Neural cell (in vitro differentiated cells): ENCODE results near the gene C1orf226. TPM values are rescaled to one million over a fixed set of nuclear protein-coding genes. Genes with fewer than 3 reads are reported as not detected.

Experiments used
- H2AFZ ChIP-seq: fragments of 200-600, 300-800 bp; sonication (generic), shearing (Covaris generic); 2 replicates; pipeline ENCODE4 v1.6.0; 2014; ENCODE audit warnings: low read depth, mild to moderate bottlenecking, antibody characterized with exemption, low read length, moderate library complexity
- H3F3A ChIP-seq: fragments of 200-600 bp; shearing (Covaris generic); 2 replicates; pipeline ENCODE4 v1.6.1; 2016; ENCODE audit warnings: mild to moderate bottlenecking, moderate library complexity, mixed read lengths, antibody characterized with exemption, low read length; ENCODE audit not compliant: insufficient read depth, poor library complexity, severe bottlenecking
- H3K27ac ChIP-seq: fragments of 200-600, 300-800 bp; sonication (generic), shearing (Covaris generic); 2 replicates; pipeline ENCODE4 v1.5.1; 2014; ENCODE audit warnings: mild to moderate bottlenecking, low read length, moderate library complexity
- H3K27me3 ChIP-seq: fragments of 300-800, 200-600 bp; sonication (generic), shearing (Covaris generic); 2 replicates; pipeline ENCODE4 v1.6.0; 2014; ENCODE audit warnings: mild to moderate bottlenecking, low read depth, low read length, moderate library complexity; ENCODE audit not compliant: insufficient read depth
- H3K36me3 ChIP-seq: fragments of 300-800, 200-600 bp; sonication (generic), shearing (Covaris generic); 2 replicates; pipeline ENCODE4 v1.5.1; 2014; ENCODE audit warnings: mild to moderate bottlenecking, antibody characterized with exemption, low read length, moderate library complexity; ENCODE audit not compliant: insufficient read depth
- H3K4me2 ChIP-seq: fragments of 300-800, 200-600 bp; sonication (generic), shearing (Covaris generic); 2 replicates; pipeline ENCODE4 v1.6.0; 2014; ENCODE audit warnings: mild to moderate bottlenecking, low read length
- H3K4me3 ChIP-seq: fragments of 300-800, 200-600 bp; sonication (generic), shearing (Covaris generic); 2 replicates; pipeline ENCODE4 v1.5.1; 2014; ENCODE audit warnings: mild to moderate bottlenecking, low read length, moderate library complexity
- H3K79me2 ChIP-seq: fragments of 200-600 bp; shearing (Covaris generic); replicated peaks from 2 replicates; pipeline ENCODE4 v1.6.0; 2014; ENCODE audit warnings: mild to moderate bottlenecking, low read length, moderate library complexity; ENCODE audit not compliant: insufficient read depth
- H3K9ac ChIP-seq: fragments of 300-800, 200-600 bp; sonication (generic), shearing (Covaris generic); 2 replicates; pipeline ENCODE4 v1.6.1; 2016; ENCODE audit warnings: mild to moderate bottlenecking, low read length, mixed read lengths
- H3K9me2 ChIP-seq: fragments of 200-600 bp; shearing (Covaris generic); 2 replicates; pipeline ENCODE4 v1.6.1; 2016; ENCODE audit warnings: mild to moderate bottlenecking, low read length, mixed read lengths; ENCODE audit not compliant: insufficient read depth
- H3K9me3 ChIP-seq: fragments of 200-600, 300-800 bp; sonication (generic), shearing (Covaris generic); 2 replicates; pipeline ENCODE4 v1.6.1; 2016; ENCODE audit warnings: mild to moderate bottlenecking, mixed run types, low read length, moderate library complexity, mixed read lengths
- H4K20me1 ChIP-seq: fragments of 200-600 bp; shearing (Covaris generic); 2 replicates; pipeline ENCODE4 v1.6.1; 2016; ENCODE audit warnings: mild to moderate bottlenecking, mixed run types; ENCODE audit not compliant: insufficient read depth
- EP300 ChIP-seq: fragments of 450-650 bp; conservative IDR thresholded peaks from 2 replicates; pipeline ENCODE4 v1.6.1; 2014; ENCODE audit warnings: antibody characterized with exemption, mild to moderate bottlenecking, moderate library complexity; ENCODE audit not compliant: poor library complexity, severe bottlenecking
- EZH2 ChIP-seq: fragments of 200-600, 300-800 bp; shearing (Covaris generic), sonication (generic); IDR thresholded peaks from 2 replicates; pipeline ENCODE4 v1.6.1; 2014; ENCODE audit warnings: antibody characterized with exemption, low read length, borderline replicate concordance, mild to moderate bottlenecking; ENCODE audit not compliant: insufficient read depth, poor library complexity, severe bottlenecking
- MXI1 ChIP-seq: fragments of 450-650 bp; conservative IDR thresholded peaks from 2 replicates; pipeline ENCODE4 v1.6.1; 2014; ENCODE audit warnings: antibody characterized with exemption, mild to moderate bottlenecking; ENCODE audit not compliant: poor library complexity, severe bottlenecking
- POLR2AphosphoS5 ChIP-seq: IDR thresholded peaks from 2 replicates; pipeline ENCODE4 v1.6.1; 2012
- RAD21 ChIP-seq: fragments of 450-650 bp; conservative IDR thresholded peaks from 2 replicates; pipeline ENCODE4 v1.6.1; 2014; ENCODE audit warnings: antibody characterized with exemption, mild to moderate bottlenecking, moderate library complexity
- REST ChIP-seq: IDR thresholded peaks from 2 replicates; pipeline ENCODE4 v1.6.1; 2012; ENCODE audit warnings: borderline replicate concordance
- SMC3 ChIP-seq: fragments of 450-650 bp; conservative IDR thresholded peaks from 2 replicates; pipeline ENCODE4 v1.6.1; 2014; ENCODE audit warnings: antibody characterized with exemption, mild to moderate bottlenecking, moderate library complexity; ENCODE audit not compliant: poor library complexity
- TAF1 ChIP-seq: IDR thresholded peaks from 2 replicates; pipeline ENCODE4 v1.6.1; 2012; ENCODE audit warnings: low read depth
- polyA plus RNA-seq: library from polyadenylated mRNA; depleted of rRNA; stranded (reverse); fragments of >200 nt; gene quantifications from 2 replicates; pipeline ENCODE4 v1.2.3, GENCODE V29; 2014
- TF ChIP-seq, protein P1 (sequence below): fragments of 450-650 bp; IDR thresholded peaks from 2 replicates; pipeline ENCODE4 v1.5.1; 2014; ENCODE audit warnings: antibody characterized with exemption, mild to moderate bottlenecking, moderate library complexity; ENCODE audit not compliant: poor library complexity, severe bottlenecking

C1orf226 gene
- polyA plus RNA-seq, 1 donor from 2014 or later, result 6.7 TPM

GRCh38 chr1:162347281-162347680, 34.2 kb upstream of the C1orf226 start:
- no peak for TF ChIP-seq TAF1
- no peak for TF ChIP-seq EZH2
- TF ChIP-seq EP300, result no peak
- no peak for TF ChIP-seq SMC3
- TF ChIP-seq MXI1, result no peak
- TF ChIP-seq POLR2AphosphoS5, result no peak
- TF ChIP-seq, protein P1, sequence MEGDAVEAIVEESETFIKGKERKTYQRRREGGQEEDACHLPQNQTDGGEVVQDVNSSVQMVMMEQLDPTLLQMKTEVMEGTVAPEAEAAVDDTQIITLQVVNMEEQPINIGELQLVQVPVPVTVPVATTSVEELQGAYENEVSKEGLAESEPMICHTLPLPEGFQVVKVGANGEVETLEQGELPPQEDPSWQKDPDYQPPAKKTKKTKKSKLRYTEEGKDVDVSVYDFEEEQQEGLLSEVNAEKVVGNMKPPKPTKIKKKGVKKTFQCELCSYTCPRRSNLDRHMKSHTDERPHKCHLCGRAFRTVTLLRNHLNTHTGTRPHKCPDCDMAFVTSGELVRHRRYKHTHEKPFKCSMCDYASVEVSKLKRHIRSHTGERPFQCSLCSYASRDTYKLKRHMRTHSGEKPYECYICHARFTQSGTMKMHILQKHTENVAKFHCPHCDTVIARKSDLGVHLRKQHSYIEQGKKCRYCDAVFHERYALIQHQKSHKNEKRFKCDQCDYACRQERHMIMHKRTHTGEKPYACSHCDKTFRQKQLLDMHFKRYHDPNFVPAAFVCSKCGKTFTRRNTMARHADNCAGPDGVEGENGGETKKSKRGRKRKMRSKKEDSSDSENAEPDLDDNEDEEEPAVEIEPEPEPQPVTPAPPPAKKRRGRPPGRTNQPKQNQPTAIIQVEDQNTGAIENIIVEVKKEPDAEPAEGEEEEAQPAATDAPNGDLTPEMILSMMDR, result no peak
- no peak for TF ChIP-seq REST
- no peak for TF ChIP-seq RAD21
- no peak overlapping the region for H3K27ac ChIP-seq
- H2AFZ ChIP-seq, result no peak overlapping the region
- no peaks in the 10 kb centered on the region for H3K36me3 ChIP-seq
- no peak overlapping the region for H3K4me2 ChIP-seq
- H3K9me3 ChIP-seq, result no peaks in the 10 kb centered on the region
- H3K9me2 ChIP-seq, result no peaks in the 10 kb centered on the region
- no peaks in the 10 kb centered on the region for H3K79me2 ChIP-seq
- no peaks in the 10 kb centered on the region for H3F3A ChIP-seq
- H3K9ac ChIP-seq, result no peak overlapping the region
- no peak overlapping the region for H3K4me3 ChIP-seq
- no peaks in the 10 kb centered on the region for H3K27me3 ChIP-seq
- no peaks in the 10 kb centered on the region for H4K20me1 ChIP-seq

- Histone ChIP-seq H3F3A (no peaks in the 10 kb centered on the region), H3K9me2 (no peaks in the 10 kb centered on the region), H3K9me3 (no peaks in the 10 kb centered on the region), H3K36me3 (no peaks in the 10 kb centered on the region), H3K4me3 (no peak overlapping the region), H4K20me1 (no peaks in the 10 kb centered on the region), H2AFZ (no peak overlapping the region), H3K4me2 (no peak overlapping the region), H3K27ac (no peak overlapping the region), H3K79me2 (no peaks in the 10 kb centered on the region), H3K27me3 (no peaks in the 10 kb centered on the region), H3K9ac (no peak overlapping the region)
- no peak for TF ChIP-seq RAD21
- no peak for TF ChIP-seq TAF1
These were observed 31.7 kb upstream of the C1orf226 start for GRCh38 chr1:162349635-162350330.
